Neural cell (in vitro differentiated cells): Measurements from ENCODE around the gene ATG9B. TPM values are rescaled to one million over a fixed set of nuclear protein-coding genes. Genes with fewer than 3 reads are reported as not detected.
A peak's percentile ranks its signal among the peaks of the same experiment; 100 is the strongest.

Source experiments
- H2AFZ ChIP-seq: fragments of 200-600, 300-800 bp; sonication (generic), shearing (Covaris generic); 2 replicates; pipeline ENCODE4 v1.6.0; 2014; ENCODE audit warnings: low read depth, mild to moderate bottlenecking, antibody characterized with exemption, low read length, moderate library complexity
- H3F3A ChIP-seq: fragments of 200-600 bp; shearing (Covaris generic); 2 replicates; pipeline ENCODE4 v1.6.1; 2016; ENCODE audit warnings: mild to moderate bottlenecking, moderate library complexity, mixed read lengths, antibody characterized with exemption, low read length; ENCODE audit not compliant: insufficient read depth, poor library complexity, severe bottlenecking
- H3K27ac ChIP-seq: fragments of 200-600, 300-800 bp; sonication (generic), shearing (Covaris generic); 2 replicates; pipeline ENCODE4 v1.5.1; 2014; ENCODE audit warnings: mild to moderate bottlenecking, low read length, moderate library complexity
- H3K27me3 ChIP-seq: fragments of 300-800, 200-600 bp; sonication (generic), shearing (Covaris generic); 2 replicates; pipeline ENCODE4 v1.6.0; 2014; ENCODE audit warnings: mild to moderate bottlenecking, low read depth, low read length, moderate library complexity; ENCODE audit not compliant: insufficient read depth
- H3K36me3 ChIP-seq: fragments of 300-800, 200-600 bp; sonication (generic), shearing (Covaris generic); 2 replicates; pipeline ENCODE4 v1.5.1; 2014; ENCODE audit warnings: mild to moderate bottlenecking, antibody characterized with exemption, low read length, moderate library complexity; ENCODE audit not compliant: insufficient read depth
- H3K4me2 ChIP-seq: fragments of 300-800, 200-600 bp; sonication (generic), shearing (Covaris generic); 2 replicates; pipeline ENCODE4 v1.6.0; 2014; ENCODE audit warnings: mild to moderate bottlenecking, low read length
- H3K4me3 ChIP-seq: fragments of 300-800, 200-600 bp; sonication (generic), shearing (Covaris generic); 2 replicates; pipeline ENCODE4 v1.5.1; 2014; ENCODE audit warnings: mild to moderate bottlenecking, low read length, moderate library complexity
- H3K79me2 ChIP-seq: fragments of 200-600 bp; shearing (Covaris generic); replicated peaks from 2 replicates; pipeline ENCODE4 v1.6.0; 2014; ENCODE audit warnings: mild to moderate bottlenecking, low read length, moderate library complexity; ENCODE audit not compliant: insufficient read depth
- H3K9ac ChIP-seq: fragments of 300-800, 200-600 bp; sonication (generic), shearing (Covaris generic); 2 replicates; pipeline ENCODE4 v1.6.1; 2016; ENCODE audit warnings: mild to moderate bottlenecking, low read length, mixed read lengths
- H3K9me2 ChIP-seq: fragments of 200-600 bp; shearing (Covaris generic); 2 replicates; pipeline ENCODE4 v1.6.1; 2016; ENCODE audit warnings: mild to moderate bottlenecking, low read length, mixed read lengths; ENCODE audit not compliant: insufficient read depth
- H3K9me3 ChIP-seq: fragments of 200-600, 300-800 bp; sonication (generic), shearing (Covaris generic); 2 replicates; pipeline ENCODE4 v1.6.1; 2016; ENCODE audit warnings: mild to moderate bottlenecking, mixed run types, low read length, moderate library complexity, mixed read lengths
- H4K20me1 ChIP-seq: fragments of 200-600 bp; shearing (Covaris generic); 2 replicates; pipeline ENCODE4 v1.6.1; 2016; ENCODE audit warnings: mild to moderate bottlenecking, mixed run types; ENCODE audit not compliant: insufficient read depth
- EP300 ChIP-seq: fragments of 450-650 bp; conservative IDR thresholded peaks from 2 replicates; pipeline ENCODE4 v1.6.1; 2014; ENCODE audit warnings: antibody characterized with exemption, mild to moderate bottlenecking, moderate library complexity; ENCODE audit not compliant: poor library complexity, severe bottlenecking
- EZH2 ChIP-seq: fragments of 200-600, 300-800 bp; shearing (Covaris generic), sonication (generic); IDR thresholded peaks from 2 replicates; pipeline ENCODE4 v1.6.1; 2014; ENCODE audit warnings: antibody characterized with exemption, low read length, borderline replicate concordance, mild to moderate bottlenecking; ENCODE audit not compliant: insufficient read depth, poor library complexity, severe bottlenecking
- MXI1 ChIP-seq: fragments of 450-650 bp; conservative IDR thresholded peaks from 2 replicates; pipeline ENCODE4 v1.6.1; 2014; ENCODE audit warnings: antibody characterized with exemption, mild to moderate bottlenecking; ENCODE audit not compliant: poor library complexity, severe bottlenecking
- POLR2AphosphoS5 ChIP-seq: IDR thresholded peaks from 2 replicates; pipeline ENCODE4 v1.6.1; 2012
- RAD21 ChIP-seq: fragments of 450-650 bp; conservative IDR thresholded peaks from 2 replicates; pipeline ENCODE4 v1.6.1; 2014; ENCODE audit warnings: antibody characterized with exemption, mild to moderate bottlenecking, moderate library complexity
- REST ChIP-seq: IDR thresholded peaks from 2 replicates; pipeline ENCODE4 v1.6.1; 2012; ENCODE audit warnings: borderline replicate concordance
- SMC3 ChIP-seq: fragments of 450-650 bp; conservative IDR thresholded peaks from 2 replicates; pipeline ENCODE4 v1.6.1; 2014; ENCODE audit warnings: antibody characterized with exemption, mild to moderate bottlenecking, moderate library complexity; ENCODE audit not compliant: poor library complexity
- TAF1 ChIP-seq: IDR thresholded peaks from 2 replicates; pipeline ENCODE4 v1.6.1; 2012; ENCODE audit warnings: low read depth
- polyA plus RNA-seq: library from polyadenylated mRNA; depleted of rRNA; stranded (reverse); fragments of >200 nt; gene quantifications from 2 replicates; pipeline ENCODE4 v1.2.3, GENCODE V29; 2014
- TF ChIP-seq, protein P1 (sequence below): fragments of 450-650 bp; IDR thresholded peaks from 2 replicates; pipeline ENCODE4 v1.5.1; 2014; ENCODE audit warnings: antibody characterized with exemption, mild to moderate bottlenecking, moderate library complexity; ENCODE audit not compliant: poor library complexity, severe bottlenecking

Gene ATG9B
- polyA plus RNA-seq, 1 donor from 2014 or later = 1.4 TPM

DNA sequence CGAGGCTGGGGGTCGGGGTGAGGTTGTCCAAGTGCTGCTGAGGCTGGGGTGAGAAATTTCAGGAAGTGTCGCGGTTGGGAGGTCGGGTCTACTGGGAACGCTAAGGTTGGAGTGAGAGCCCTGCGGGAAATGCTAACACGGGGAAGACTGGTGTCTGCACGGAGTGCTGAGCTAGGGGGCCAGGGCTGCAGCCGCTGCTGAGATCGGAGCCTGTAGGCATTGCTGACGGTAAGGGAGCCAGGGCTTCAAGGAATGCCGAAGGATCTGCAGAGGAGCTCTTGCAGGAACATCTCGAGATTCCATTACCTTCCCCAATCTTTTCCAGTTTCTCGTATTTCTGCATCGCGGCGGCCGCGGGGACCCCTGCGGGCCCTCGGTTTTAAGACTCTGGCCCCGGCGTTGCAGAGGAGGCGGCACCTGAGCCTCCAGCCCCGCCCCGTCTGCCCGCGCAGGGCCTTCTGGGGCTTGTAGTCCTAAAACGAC is 33.3 kb upstream of the ATG9B start, which contains the start of gene CDK5:
CDK5 (minus strand) TSS at position 392 of the 483 bp plus-strand sequence; CDS start at position 343, 49 bp downstream.
- Histone ChIP-seq H3K36me3 (no peaks in the 10 kb centered on the region), H2AFZ (peak within 1 kb of the TSS; percentile 84), H3K4me3 (peak within 1 kb of the TSS; percentile 92), H3K79me2 (no peaks in the 10 kb centered on the region), H3K9me3 (no peaks in the 10 kb centered on the region), H3K27me3 (peaks cover 7% of the 10 kb centered on the region), H3K9me2 (no peaks in the 10 kb centered on the region), H4K20me1 (no peaks in the 10 kb centered on the region), H3K4me2 (peak within 1 kb of the TSS; percentile 94), H3K27ac (peak within 1 kb of the TSS; percentile 95), H3F3A (peaks cover 6% of the 10 kb centered on the region), H3K9ac (peak within 1 kb of the TSS; percentile 88)
- TF ChIP-seq EZH2 (no peak), RAD21 (peak; percentile 28), TAF1 (peak; percentile 28)

- peak overlapping the region; percentile 78 for H3K9ac ChIP-seq
- H3K36me3 ChIP-seq = no peaks in the 10 kb centered on the region
- H2AFZ ChIP-seq = peak overlapping the region; percentile 52
- no peaks in the 10 kb centered on the region for H4K20me1 ChIP-seq
- no peaks in the 10 kb centered on the region for H3K79me2 ChIP-seq
- peaks cover 11% of the 10 kb centered on the region for H3K27me3 ChIP-seq
- no peaks in the 10 kb centered on the region for H3K9me3 ChIP-seq
- H3K27ac ChIP-seq = peak overlapping the region; percentile 61
- H3K4me2 ChIP-seq = peak overlapping the region; percentile 94
- no peaks in the 10 kb centered on the region for H3K9me2 ChIP-seq
- TF ChIP-seq SMC3 (no peak), EZH2 (no peak), POLR2AphosphoS5 (no peak), MXI1 (no peak), REST (no peak), EP300 (no peak)
- TF ChIP-seq, protein P1, sequence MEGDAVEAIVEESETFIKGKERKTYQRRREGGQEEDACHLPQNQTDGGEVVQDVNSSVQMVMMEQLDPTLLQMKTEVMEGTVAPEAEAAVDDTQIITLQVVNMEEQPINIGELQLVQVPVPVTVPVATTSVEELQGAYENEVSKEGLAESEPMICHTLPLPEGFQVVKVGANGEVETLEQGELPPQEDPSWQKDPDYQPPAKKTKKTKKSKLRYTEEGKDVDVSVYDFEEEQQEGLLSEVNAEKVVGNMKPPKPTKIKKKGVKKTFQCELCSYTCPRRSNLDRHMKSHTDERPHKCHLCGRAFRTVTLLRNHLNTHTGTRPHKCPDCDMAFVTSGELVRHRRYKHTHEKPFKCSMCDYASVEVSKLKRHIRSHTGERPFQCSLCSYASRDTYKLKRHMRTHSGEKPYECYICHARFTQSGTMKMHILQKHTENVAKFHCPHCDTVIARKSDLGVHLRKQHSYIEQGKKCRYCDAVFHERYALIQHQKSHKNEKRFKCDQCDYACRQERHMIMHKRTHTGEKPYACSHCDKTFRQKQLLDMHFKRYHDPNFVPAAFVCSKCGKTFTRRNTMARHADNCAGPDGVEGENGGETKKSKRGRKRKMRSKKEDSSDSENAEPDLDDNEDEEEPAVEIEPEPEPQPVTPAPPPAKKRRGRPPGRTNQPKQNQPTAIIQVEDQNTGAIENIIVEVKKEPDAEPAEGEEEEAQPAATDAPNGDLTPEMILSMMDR = no peak
- H3K4me3 ChIP-seq = peak overlapping the region; percentile 92
- peaks cover 6% of the 10 kb centered on the region for H3F3A ChIP-seq
Observed at GRCh38 chr7:151056666-151057505, 32.6 kb upstream of the ATG9B start.
